ENCODE measurements around the gene MRPL36.
"Not testable (repeated sequence)": the region's sequence is repeated elsewhere in the genome, so short reads cannot be mapped to it uniquely, and the experiment has no call there.

The MRPL36 gene

DNA sequence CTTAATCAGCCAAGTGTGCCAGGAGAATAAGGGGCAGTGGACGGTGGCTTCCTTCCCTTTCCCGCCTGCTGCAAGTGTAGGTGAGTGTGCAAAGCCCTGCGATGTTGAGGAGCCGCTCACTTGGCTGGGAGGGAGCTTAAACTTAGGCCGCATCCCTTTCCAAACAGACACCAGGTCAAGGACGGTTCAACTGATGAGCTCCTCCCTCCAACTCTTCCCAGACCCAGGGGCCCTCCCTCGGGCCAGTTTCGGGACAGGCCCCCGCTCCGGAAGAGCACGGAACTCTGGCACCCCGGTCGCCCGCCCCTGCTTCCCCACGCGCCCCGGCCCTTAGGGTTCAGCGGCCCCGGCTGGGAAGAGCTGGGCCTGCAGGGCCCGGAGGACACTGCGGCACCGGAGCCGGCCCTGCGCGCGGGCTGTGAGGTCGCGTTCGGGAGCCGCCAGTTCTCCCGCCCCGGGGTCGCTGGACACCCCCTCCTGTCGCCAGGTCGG is 481 bp downstream of the MRPL36 start:
- Histone ChIP-seq H3K4me1 (ENCODE audit: low read length) (peaks cover 7% of the 10 kb centered on the region; the same call in 1 of the 2 replicates), H3K4me2 (ENCODE audit: low read length) (peak overlapping the region; percentile 88), H2AFZ (ENCODE audit: low read depth, low read length) (no peak overlapping the region), H3K36me3 (replicated peaks; ENCODE audit: low read depth, low read length) (peaks cover 20% of the 10 kb centered on the region), H3K9me3 (ENCODE audit: insufficient read depth, low read length) (no peaks in the 10 kb centered on the region), H4K20me1 (ENCODE audit: insufficient read depth, low read length) (no peaks in the 10 kb centered on the region), H3K4me3 (ENCODE audit: low read length) (peak overlapping the region; percentile 97), H3K27me3 (ENCODE audit: low read depth, low read length) (no peaks in the 10 kb centered on the region), H3K27ac (ENCODE audit: low read length) (peak overlapping the region; percentile 45), H3K9ac (ENCODE audit: low read length) (peak overlapping the region; percentile 73), H3K79me2 (ENCODE audit: low read length) (peaks cover 63% of the 10 kb centered on the region)
- TF ChIP-seq EZH2phosphoT487 (IDR thresholded peaks at IDR 0.05; ENCODE audit: low read depth) = no peak
- TF ChIP-seq, protein P1, sequence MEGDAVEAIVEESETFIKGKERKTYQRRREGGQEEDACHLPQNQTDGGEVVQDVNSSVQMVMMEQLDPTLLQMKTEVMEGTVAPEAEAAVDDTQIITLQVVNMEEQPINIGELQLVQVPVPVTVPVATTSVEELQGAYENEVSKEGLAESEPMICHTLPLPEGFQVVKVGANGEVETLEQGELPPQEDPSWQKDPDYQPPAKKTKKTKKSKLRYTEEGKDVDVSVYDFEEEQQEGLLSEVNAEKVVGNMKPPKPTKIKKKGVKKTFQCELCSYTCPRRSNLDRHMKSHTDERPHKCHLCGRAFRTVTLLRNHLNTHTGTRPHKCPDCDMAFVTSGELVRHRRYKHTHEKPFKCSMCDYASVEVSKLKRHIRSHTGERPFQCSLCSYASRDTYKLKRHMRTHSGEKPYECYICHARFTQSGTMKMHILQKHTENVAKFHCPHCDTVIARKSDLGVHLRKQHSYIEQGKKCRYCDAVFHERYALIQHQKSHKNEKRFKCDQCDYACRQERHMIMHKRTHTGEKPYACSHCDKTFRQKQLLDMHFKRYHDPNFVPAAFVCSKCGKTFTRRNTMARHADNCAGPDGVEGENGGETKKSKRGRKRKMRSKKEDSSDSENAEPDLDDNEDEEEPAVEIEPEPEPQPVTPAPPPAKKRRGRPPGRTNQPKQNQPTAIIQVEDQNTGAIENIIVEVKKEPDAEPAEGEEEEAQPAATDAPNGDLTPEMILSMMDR (IDR thresholded peaks at IDR 0.05; ENCODE audit: low read depth, low read length) = no peak

DNA sequence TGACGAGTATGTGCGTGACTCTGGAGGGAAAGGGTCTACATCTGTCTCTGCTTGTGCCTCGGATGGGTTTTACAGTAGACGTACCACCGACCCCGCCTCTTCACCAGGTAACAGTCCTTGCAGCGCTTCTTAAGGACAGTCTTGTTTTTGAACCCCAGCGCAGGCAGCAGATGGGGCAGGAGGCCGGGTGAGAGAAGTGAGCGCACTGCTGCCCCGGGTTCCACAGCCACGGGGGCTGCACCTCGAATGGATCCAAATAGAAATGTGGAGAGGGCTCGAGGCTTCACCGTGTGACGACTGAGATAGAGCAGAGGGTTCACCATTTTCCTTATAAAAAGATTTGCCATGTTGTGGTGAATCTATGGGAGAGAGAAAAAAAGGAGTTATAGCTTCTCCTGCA is 1.0 kb downstream of the MRPL36 start:
- peak overlapping the region; percentile 97 for H3K4me3 ChIP-seq (ENCODE audit: low read length)
- not testable (repeated sequence) for H3K4me1 ChIP-seq (ENCODE audit: low read length); H3K9me3 ChIP-seq (ENCODE audit: insufficient read depth, low read length); H3K27me3 ChIP-seq (ENCODE audit: low read depth, low read length); H2AFZ ChIP-seq (ENCODE audit: low read depth, low read length); H4K20me1 ChIP-seq (ENCODE audit: insufficient read depth, low read length)
- peak overlapping the region; percentile 73 for H3K9ac ChIP-seq (ENCODE audit: low read length)
- peaks cover 58% of the 10 kb centered on the region for H3K79me2 ChIP-seq (ENCODE audit: low read length)
- peak overlapping the region; percentile 88 for H3K4me2 ChIP-seq (ENCODE audit: low read length)
- peaks cover 16% of the 10 kb centered on the region for H3K36me3 ChIP-seq (replicated peaks; ENCODE audit: low read depth, low read length)
- H3K27ac ChIP-seq (ENCODE audit: low read length) = peak overlapping the region; percentile 45; the same call in 1 of the 2 replicates

DNA sequence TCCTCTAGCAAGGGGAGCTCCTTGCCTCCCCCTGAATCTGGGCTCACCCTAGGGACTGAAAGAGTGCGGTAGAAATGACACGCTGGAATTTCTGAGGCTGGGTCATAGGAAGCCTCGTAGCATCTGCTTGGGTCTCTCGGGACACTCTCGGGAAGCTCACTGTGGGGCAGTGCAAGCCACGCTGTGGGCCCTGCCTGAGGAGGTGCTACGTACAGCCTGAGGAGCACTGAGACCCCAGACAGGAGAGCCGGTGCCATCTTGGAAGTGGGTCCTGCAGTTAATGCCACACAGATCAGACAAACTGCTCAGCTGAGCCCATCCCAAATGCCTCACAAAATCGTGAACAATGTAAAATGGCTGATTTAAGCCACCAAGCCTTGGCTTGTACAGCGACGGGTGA is 1.8 kb downstream of the MRPL36 start:
- H3K36me3 ChIP-seq (replicated peaks; ENCODE audit: low read depth, low read length) = peaks cover 11% of the 10 kb centered on the region
- H3K79me2 ChIP-seq (ENCODE audit: low read length) = peaks cover 50% of the 10 kb centered on the region
- TF ChIP-seq, protein P1 (IDR thresholded peaks at IDR 0.05; ENCODE audit: low read depth, low read length) = no peak
- TF ChIP-seq EZH2phosphoT487 (IDR thresholded peaks at IDR 0.05; ENCODE audit: low read depth) = no peak
- H4K20me1 ChIP-seq (ENCODE audit: insufficient read depth, low read length) = no peaks in the 10 kb centered on the region
- H3K9ac ChIP-seq (ENCODE audit: low read length) = no peak overlapping the region
- H3K27me3 ChIP-seq (ENCODE audit: low read depth, low read length) = no peaks in the 10 kb centered on the region
- H3K4me1 ChIP-seq (ENCODE audit: low read length) = peaks cover 14% of the 10 kb centered on the region
- no peak overlapping the region for H3K4me2 ChIP-seq (ENCODE audit: low read length)
- H2AFZ ChIP-seq (ENCODE audit: low read depth, low read length) = no peak overlapping the region
- no peak overlapping the region for H3K4me3 ChIP-seq (ENCODE audit: low read length)
- no peak overlapping the region for H3K27ac ChIP-seq (ENCODE audit: low read length)
- no peaks in the 10 kb centered on the region for H3K9me3 ChIP-seq (ENCODE audit: insufficient read depth, low read length)

DNA sequence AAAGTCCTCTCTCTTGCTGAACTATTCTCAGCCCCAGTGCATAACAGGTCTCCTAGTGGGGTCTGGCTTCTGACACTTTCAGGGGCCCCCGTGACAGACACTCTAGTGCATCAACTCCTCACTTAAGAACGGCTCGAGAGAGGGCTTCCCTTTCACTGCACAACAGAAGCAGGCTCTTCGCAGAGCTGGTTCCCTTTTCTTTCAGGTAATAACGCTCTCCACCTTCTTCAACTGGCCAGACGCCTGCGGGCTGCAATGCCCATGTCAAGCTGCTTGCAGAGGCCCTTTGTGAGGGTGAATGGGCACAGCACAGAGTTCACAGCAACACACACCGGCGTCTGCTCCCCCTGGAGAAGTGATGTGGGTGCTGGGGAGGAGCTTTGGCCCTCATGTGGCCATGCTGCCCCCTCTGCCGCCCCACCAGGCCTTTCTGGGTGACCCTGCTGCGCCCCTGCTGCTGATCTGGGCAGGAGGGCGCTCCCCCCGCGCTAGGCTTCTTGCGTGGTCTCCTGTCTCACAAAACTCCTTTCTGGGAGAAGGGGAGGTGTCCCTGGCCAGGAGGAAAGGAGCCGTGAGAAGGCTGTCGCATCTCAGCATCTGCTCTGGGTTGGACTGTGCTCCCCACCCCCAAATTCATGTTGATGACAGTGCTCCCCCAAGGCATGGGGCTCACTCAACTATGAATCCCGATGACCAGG is 2.4 kb downstream of the MRPL36 start:
- Histone ChIP-seq H3K9me3 (ENCODE audit: insufficient read depth, low read length) (no peaks in the 10 kb centered on the region), H3K27me3 (ENCODE audit: low read depth, low read length) (no peaks in the 10 kb centered on the region), H3K36me3 (replicated peaks; ENCODE audit: low read depth, low read length) (peaks cover 9% of the 10 kb centered on the region), H2AFZ (ENCODE audit: low read depth, low read length) (no peak overlapping the region), H3K4me2 (ENCODE audit: low read length) (no peak overlapping the region), H3K27ac (ENCODE audit: low read length) (no peak overlapping the region), H3K79me2 (ENCODE audit: low read length) (peaks cover 44% of the 10 kb centered on the region), H3K4me3 (ENCODE audit: low read length) (no peak overlapping the region), H3K9ac (ENCODE audit: low read length) (no peak overlapping the region), H3K4me1 (ENCODE audit: low read length) (peaks cover 20% of the 10 kb centered on the region), H4K20me1 (ENCODE audit: insufficient read depth, low read length) (no peaks in the 10 kb centered on the region)
- TF ChIP-seq EZH2phosphoT487 (IDR thresholded peaks at IDR 0.05; ENCODE audit: low read depth) = no peak
- TF ChIP-seq, protein P1 (IDR thresholded peaks at IDR 0.05; ENCODE audit: low read depth, low read length) = no peak

All from OCI-LY3 (cell line).